Upper lobe of right lung (tissue), 1 donor: ENCODE results near the gene OR1C1. TPM values are rescaled to one million over a fixed set of nuclear protein-coding genes. Genes with fewer than 3 reads are reported as not detected.
A peak's percentile ranks its signal among the peaks of the same experiment; 100 is the strongest.
"Not testable (repeated sequence)": the region's sequence is repeated elsewhere in the genome, so short reads cannot be mapped to it uniquely, and the experiment has no call there.

ENCODE experiments used
- ATAC-seq: fragments of 200-7000 bp; cut with Tn5 transposase; one replicate; pipeline ENCODE4 v1.9.1; 2020; ENCODE audit warnings: mild to moderate bottlenecking, moderate library complexity
- DNase-seq: peaks from one replicate; pipeline ENCODE4 v3.0.0-alpha.2; 2020
- H3K27ac ChIP-seq: fragments of 200-600 bp; one replicate; pipeline ENCODE4 v1.8.0; 2022
- H3K27me3 ChIP-seq: fragments of 200-600 bp; one replicate; pipeline ENCODE4 v1.8.0; 2022; ENCODE audit warnings: mild to moderate bottlenecking
- H3K36me3 ChIP-seq: fragments of 200-600 bp; one replicate; pipeline ENCODE4 v1.8.0; 2022
- H3K4me1 ChIP-seq: fragments of 200-600 bp; one replicate; pipeline ENCODE4 v1.8.0; 2022
- H3K4me3 ChIP-seq: fragments of 200-600 bp; one replicate; pipeline ENCODE4 v1.8.0; 2022; ENCODE audit warnings: mild to moderate bottlenecking
- H3K9me3 ChIP-seq: fragments of 200-600 bp; one replicate; pipeline ENCODE4 v1.8.0; 2022
- CTCF ChIP-seq: fragments of 200-600 bp; IDR thresholded peaks from one replicate; pipeline ENCODE4 v1.8.0; 2022; ENCODE audit warnings: antibody characterized with exemption
- intact Hi-C: fragments of 100-400 bp; cut with DNase I; formaldehyde crosslinking; loops from one replicate; pipeline ENCODE4 v1.11.0; 2022
- long read RNA-seq: library from polyadenylated mRNA; unstranded; transcript quantifications from one replicate; pipeline ENCODE4 v2.0.0, GENCODE V29; 2021
- total RNA-seq: library from RNA; stranded (reverse); fragmentation: NEBNext Ultra II Directional; extraction: Animal tissue kit (Norgen Biotek cat#: 25700); gene quantifications from one replicate; pipeline ENCODE4 v1.2.1, GENCODE V29; 2021
- donor health status: DM: no; HTN: yes; CAD: no; lungs with severe emphysema.

OR1C1 gene
- not detected for total RNA-seq
- long read RNA-seq, result 0 reads

GRCh38 chr1:247760456-247760855 is at the start of gene OR1C1:
Gene OR1C1 (minus strand): TSS chr1:247760556. CDS start chr1:247758406, 2,150 bp downstream.
- Histone ChIP-seq H3K27me3 (no peaks in the 10 kb centered on the region), H3K4me1 (no peaks in the 10 kb centered on the region), H3K36me3 (no peaks in the 10 kb centered on the region), H3K4me3 (no peak within 1 kb of the TSS), H3K9me3 (no peaks in the 10 kb centered on the region), H3K27ac (no peak within 1 kb of the TSS)
- ATAC-seq (no peak), DNase-seq (no peak)
- TF ChIP-seq CTCF, result no peak
- intact Hi-C loops, result no loop called here

GRCh38 chr1:247797518-247797917 is 37.2 kb upstream of the OR1C1 start:
- H3K4me1 ChIP-seq, result no peaks in the 10 kb centered on the region
- no peak overlapping the region for H3K4me3 ChIP-seq
- no peak for TF ChIP-seq CTCF
- no peak for DNase-seq
- intact Hi-C loops, result no loop called here
- no peaks in the 10 kb centered on the region for H3K27me3 ChIP-seq
- H3K9me3 ChIP-seq, result no peaks in the 10 kb centered on the region
- no peaks in the 10 kb centered on the region for H3K36me3 ChIP-seq
- no peak for ATAC-seq
- no peak overlapping the region for H3K27ac ChIP-seq

- no peak for TF ChIP-seq CTCF
These were observed 9.2 kb upstream of the OR1C1 start for GRCh38 chr1:247769603-247770002.

GRCh38 chr1:247754311-247754710 is 6.0 kb downstream of the OR1C1 start:
- H3K9me3 ChIP-seq, ATAC-seq, H3K27me3 ChIP-seq, H3K4me3 ChIP-seq, H3K27ac ChIP-seq, DNase-seq, H3K4me1 ChIP-seq, H3K36me3 ChIP-seq, intact Hi-C loops: not testable (repeated sequence)

More at GRCh38 chr1:247769603-247770002, 9.2 kb upstream of the OR1C1 start:
- Histone ChIP-seq H3K4me1 (no peaks in the 10 kb centered on the region), H3K27me3 (no peaks in the 10 kb centered on the region), H3K36me3 (no peaks in the 10 kb centered on the region), H3K27ac (no peak overlapping the region), H3K4me3 (no peak overlapping the region), H3K9me3 (no peaks in the 10 kb centered on the region)
- ATAC-seq (no peak), DNase-seq (no peak)
- intact Hi-C loops, result no loop called here

GRCh38 chr1:247749870-247750269 is 10.5 kb downstream of the OR1C1 start:
- peak; percentile 41 for ATAC-seq
- intact Hi-C loops, result no loop called here
- H3K36me3 ChIP-seq, result no peaks in the 10 kb centered on the region

GRCh38 chr1:247748041-247748440 is 12.3 kb downstream of the OR1C1 start, which contains the start of gene OR14A2:
Gene OR14A2 (minus strand): TSS chr1:247748141.
- Histone ChIP-seq H3K36me3 (no peaks in the 10 kb centered on the region), H3K4me3 (no peak within 1 kb of the TSS), H3K9me3 (no peaks in the 10 kb centered on the region), H3K27me3 (no peaks in the 10 kb centered on the region), H3K4me1 (no peaks in the 10 kb centered on the region), H3K27ac (no peak within 1 kb of the TSS)
- DNase-seq (no peak), ATAC-seq (no peak)
- no peak for TF ChIP-seq CTCF
- intact Hi-C loops, result no loop called here

More at GRCh38 chr1:247749870-247750269, 10.5 kb downstream of the OR1C1 start:
- H3K9me3 ChIP-seq, result no peaks in the 10 kb centered on the region
- no peaks in the 10 kb centered on the region for H3K27me3 ChIP-seq
- H3K4me3 ChIP-seq, result no peak overlapping the region
- H3K4me1 ChIP-seq, result no peaks in the 10 kb centered on the region
- TF ChIP-seq CTCF, result no peak
- no peak overlapping the region for H3K27ac ChIP-seq
- peak; percentile 46 for DNase-seq
